ENCODE data around the gene LARP4B.

Gene LARP4B

GRCh38 chr10:807163-807957 lies 124.1 kb downstream of the LARP4B start:
- TF ChIP-seq, protein P1, sequence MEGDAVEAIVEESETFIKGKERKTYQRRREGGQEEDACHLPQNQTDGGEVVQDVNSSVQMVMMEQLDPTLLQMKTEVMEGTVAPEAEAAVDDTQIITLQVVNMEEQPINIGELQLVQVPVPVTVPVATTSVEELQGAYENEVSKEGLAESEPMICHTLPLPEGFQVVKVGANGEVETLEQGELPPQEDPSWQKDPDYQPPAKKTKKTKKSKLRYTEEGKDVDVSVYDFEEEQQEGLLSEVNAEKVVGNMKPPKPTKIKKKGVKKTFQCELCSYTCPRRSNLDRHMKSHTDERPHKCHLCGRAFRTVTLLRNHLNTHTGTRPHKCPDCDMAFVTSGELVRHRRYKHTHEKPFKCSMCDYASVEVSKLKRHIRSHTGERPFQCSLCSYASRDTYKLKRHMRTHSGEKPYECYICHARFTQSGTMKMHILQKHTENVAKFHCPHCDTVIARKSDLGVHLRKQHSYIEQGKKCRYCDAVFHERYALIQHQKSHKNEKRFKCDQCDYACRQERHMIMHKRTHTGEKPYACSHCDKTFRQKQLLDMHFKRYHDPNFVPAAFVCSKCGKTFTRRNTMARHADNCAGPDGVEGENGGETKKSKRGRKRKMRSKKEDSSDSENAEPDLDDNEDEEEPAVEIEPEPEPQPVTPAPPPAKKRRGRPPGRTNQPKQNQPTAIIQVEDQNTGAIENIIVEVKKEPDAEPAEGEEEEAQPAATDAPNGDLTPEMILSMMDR (IDR thresholded peaks at IDR 0.05; ENCODE audit: insufficient read depth, low read length, missing control alignments) = no peak
- no peak overlapping the region for H3K4me3 ChIP-seq (ENCODE audit: low read depth, low read length)
- ChIA-PET CTCF (interaction anchor here (0.7 kb wide), 1 partner anchor 12 kb away, joined by 3 read pairs; no protein-coding TSS in a partner anchor), POLR2A (no interaction called here)
- DNase-seq (ENCODE audit: low read depth, low spot score) = no peak

- no peak overlapping the region for H3K4me3 ChIP-seq (ENCODE audit: low read depth, low read length)
- TF ChIP-seq, protein P1 (IDR thresholded peaks at IDR 0.05; ENCODE audit: insufficient read depth, low read length, missing control alignments) = no peak
- ChIA-PET CTCF (interaction anchor here (0.7 to 1.5 kb wide), 2 partner anchors 9 to 11 kb away, joined by 3 to 4 read pairs; no protein-coding TSS in a partner anchor), POLR2A (no interaction called here)
- DNase-seq (ENCODE audit: low read depth, low spot score) = no peak
Observed at GRCh38 chr10:806451-807162, 124.9 kb downstream of the LARP4B start.

- no peak for DNase-seq (ENCODE audit: low read depth, low spot score)
- POLR2A ChIA-PET = no interaction called here
- H3K4me3 ChIP-seq (ENCODE audit: low read depth, low read length) = no peak overlapping the region
- CTCF ChIA-PET = interaction anchor here (1.3 to 1.5 kb wide), 2 partner anchors 10 to 16 kb away, joined by 4 to 5 read pairs; no protein-coding TSS in a partner anchor
- TF ChIP-seq, protein P1 (IDR thresholded peaks at IDR 0.05; ENCODE audit: insufficient read depth, low read length, missing control alignments) = no peak
Observed at GRCh38 chr10:805620-806305, 125.7 kb downstream of the LARP4B start.

DNA sequence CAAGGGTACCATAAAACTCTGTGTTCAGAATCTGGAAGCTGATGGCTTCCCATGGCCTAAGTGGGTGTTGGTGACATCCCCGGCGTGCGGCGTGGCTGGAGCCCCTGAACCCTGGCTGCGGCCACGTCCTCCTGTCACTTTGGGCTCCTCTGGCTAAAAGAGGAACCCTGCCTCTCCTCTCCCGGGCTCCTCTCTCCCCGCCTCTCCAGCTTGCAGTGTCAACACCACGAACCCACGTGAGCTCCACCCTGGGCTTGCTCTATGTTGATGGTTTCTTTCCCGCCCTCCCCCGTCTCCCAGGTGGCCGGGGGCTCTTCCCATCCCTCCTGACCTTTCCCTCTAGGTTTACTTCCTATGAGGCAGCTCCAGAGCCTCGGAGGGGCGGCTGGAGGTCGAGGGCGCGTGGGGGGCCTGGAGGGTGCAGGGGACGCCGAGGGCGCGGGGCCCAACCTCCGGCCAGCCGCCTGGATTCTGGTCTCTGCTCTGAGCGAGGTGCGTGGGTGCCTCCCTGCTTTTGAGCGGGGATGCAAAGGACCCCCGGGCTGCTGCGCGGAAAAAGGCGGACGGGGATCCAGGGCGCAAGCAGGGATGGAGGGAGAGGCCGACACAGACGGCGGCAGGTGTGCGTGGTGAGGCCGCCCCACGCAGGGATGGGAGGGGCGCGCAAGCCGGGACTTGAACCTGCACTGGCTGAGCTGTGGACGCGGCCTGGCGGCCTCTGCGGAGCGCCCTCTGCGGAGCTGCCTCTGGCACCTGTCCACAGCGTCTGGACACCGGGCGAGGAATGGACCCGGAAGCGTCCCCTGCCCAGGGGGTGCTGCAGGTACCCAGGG lies 126.5 kb downstream of the LARP4B start:
- CTCF ChIA-PET = interaction anchor here (1.3 to 2.1 kb wide), 3 partner anchors 11 to 294 kb away, joined by 4 to 5 read pairs (median 5); no protein-coding TSS in a partner anchor
- POLR2A ChIA-PET = no interaction called here
- no peak overlapping the region for H3K4me3 ChIP-seq (ENCODE audit: low read depth, low read length)
- TF ChIP-seq, protein P1 (IDR thresholded peaks at IDR 0.05; ENCODE audit: insufficient read depth, low read length, missing control alignments) = no peak
- no peak for DNase-seq (ENCODE audit: low read depth, low spot score)

DNA sequence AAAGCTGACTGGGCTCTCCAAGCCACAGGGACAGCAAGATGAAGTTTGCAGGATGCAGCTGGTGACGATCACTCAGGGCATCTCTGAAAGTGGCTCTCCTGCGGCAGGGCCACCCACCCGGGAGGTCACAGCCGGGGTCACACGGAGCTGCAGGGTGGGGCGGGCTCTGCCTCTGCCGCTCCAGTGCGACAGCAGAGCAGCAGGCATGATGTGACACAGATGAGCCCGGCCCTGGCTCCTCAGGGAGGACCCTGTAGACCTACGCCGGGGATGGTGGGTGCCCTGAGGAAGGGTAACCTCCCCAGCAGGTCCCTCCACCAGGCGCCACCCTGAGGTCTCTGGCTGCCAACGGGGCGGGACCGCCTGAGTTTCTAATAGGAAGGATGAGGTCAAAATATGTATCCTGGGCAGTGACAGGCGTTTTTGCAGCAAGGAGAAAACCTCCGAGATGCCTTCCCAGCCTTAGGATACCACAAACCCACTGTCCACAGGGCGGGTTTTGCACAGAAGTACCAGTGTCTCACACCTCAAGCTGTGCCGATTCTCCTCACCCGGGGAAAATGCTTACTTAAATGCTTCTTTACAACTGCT lies 127.2 kb downstream of the LARP4B start:
- DNase-seq (ENCODE audit: low read depth, low spot score) = no peak
- H3K4me3 ChIP-seq (ENCODE audit: low read depth, low read length) = no peak overlapping the region
- ChIA-PET POLR2A (no interaction called here), CTCF (interaction anchor here (1.3 to 2.1 kb wide), 2 partner anchors 15 to 293 kb away, joined by 5 read pairs; no protein-coding TSS in a partner anchor)
- TF ChIP-seq, protein P1 (IDR thresholded peaks at IDR 0.05; ENCODE audit: insufficient read depth, low read length, missing control alignments) = no peak

Data from AG04449 (cell line).